Jurkat, Clone E6-1 (cell line): Measurements from ENCODE around the gene LRRC8C.

ENCODE experiments used
- DNase-seq: peaks from one replicate; pipeline ENCODE4 v3.0.0-alpha.2; 2011; ENCODE audit warnings: low read depth, low spot score
- H3K4me3 ChIP-seq: 2 replicates; pipeline ENCODE4 v1.5.1; 2011; ENCODE audit warnings: mild to moderate bottlenecking, low read length, control low read depth, moderate library complexity

The LRRC8C gene

GRCh38 chr1:89719502-89720306, 86.8 kb downstream of the LRRC8C start:
- no peak overlapping the region for H3K4me3 ChIP-seq
- no peak for DNase-seq

GRCh38 chr1:89720839-89721238, 87.9 kb downstream of the LRRC8C start:
- no peak for DNase-seq
- no peak overlapping the region for H3K4me3 ChIP-seq

DNA sequence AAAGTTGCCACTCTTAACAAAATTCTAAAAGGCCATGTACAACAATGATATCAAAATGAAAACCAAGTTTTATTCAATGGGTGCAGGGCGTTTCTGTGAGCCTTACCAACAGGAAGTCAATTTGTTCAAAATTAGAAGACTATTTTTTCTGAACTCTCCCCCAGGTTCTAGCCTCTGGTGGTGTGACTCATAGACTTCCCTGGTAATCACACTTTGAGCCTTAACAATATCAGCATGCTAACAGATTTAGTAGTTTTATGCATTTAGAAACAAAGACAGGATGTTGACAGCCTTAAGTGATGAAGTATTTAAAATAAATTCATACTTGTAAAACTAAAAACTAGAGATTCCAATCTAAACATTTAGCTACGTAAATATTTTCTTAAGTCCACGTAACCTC, 88.4 kb downstream of the LRRC8C start:
- DNase-seq, result no peak

GRCh38 chr1:89723144-89723543, 90.2 kb downstream of the LRRC8C start:
- no peak for DNase-seq
- no peak overlapping the region for H3K4me3 ChIP-seq

More for the DNA sequence above, 88.4 kb downstream of the LRRC8C start:
- H3K4me3 ChIP-seq, result no peak overlapping the region

DNA sequence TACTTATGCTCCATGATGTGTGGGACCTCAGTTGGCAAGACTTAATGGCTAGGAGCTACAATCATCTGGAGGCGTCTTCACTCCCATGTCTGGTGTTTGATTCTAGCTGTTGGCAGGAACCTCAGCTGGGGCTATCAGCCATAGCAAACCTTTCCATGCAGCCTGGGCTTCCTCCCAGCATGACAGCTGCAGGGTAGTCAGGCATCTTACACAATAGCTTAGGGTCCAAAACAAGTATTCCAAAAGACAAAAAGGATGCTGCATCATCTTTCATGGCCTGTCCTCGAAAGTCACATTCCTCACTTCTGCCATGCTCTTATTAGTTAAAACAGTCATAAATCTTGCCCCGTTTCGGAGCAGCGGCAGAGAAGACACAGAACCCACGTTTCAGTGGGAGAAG, 90.9 kb downstream of the LRRC8C start:
- DNase-seq, result no peak

GRCh38 chr1:89724369-89725010, 91.6 kb downstream of the LRRC8C start:
- no peak for DNase-seq
- no peak overlapping the region for H3K4me3 ChIP-seq

More for the DNA sequence above, 90.9 kb downstream of the LRRC8C start:
- no peak overlapping the region for H3K4me3 ChIP-seq

- H3K4me3 ChIP-seq, result no peak overlapping the region
- no peak for DNase-seq
Measured at GRCh38 chr1:89725011-89725370, 92.1 kb downstream of the LRRC8C start.

GRCh38 chr1:89725631-89726030, 92.7 kb downstream of the LRRC8C start:
- no peak overlapping the region for H3K4me3 ChIP-seq
- no peak for DNase-seq

DNA sequence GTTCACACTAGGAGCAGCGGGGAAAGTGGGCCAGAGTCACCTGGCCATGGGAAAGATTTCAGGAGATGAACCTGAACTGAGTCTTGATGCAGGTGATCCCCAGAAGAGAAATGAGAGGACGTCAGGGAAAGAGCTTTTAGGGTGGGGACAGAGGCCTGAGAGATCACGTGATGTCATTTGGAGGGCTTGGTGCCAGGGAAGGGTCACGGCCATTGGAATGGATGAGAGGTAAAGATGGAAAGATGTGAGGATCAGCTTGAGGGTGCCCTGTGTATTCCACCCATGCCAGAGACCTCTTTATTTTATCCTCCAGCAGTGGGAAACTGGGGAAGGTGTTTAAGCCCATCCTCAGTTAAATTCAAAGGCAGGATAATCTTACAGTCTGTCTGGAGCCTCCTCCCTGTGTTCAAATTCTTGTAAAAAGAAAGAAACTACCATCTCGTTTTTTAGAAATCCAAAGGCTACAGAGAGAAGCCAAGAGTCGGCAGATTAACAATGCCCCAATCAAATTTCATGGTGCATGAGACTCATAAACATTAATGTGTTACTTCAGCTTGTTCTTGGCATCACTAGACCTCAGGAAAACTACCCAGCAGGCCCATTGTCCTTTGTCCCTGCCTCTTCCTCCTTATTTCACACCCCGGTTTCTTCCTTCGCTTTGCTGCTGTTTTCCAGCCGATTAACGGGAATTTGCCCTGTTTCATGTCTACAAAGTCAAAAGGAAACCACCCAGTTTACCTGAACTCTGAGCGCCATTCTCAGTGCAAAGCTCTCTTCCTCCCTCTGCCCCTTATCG, 94.8 kb downstream of the LRRC8C start:
- H3K4me3 ChIP-seq, result no peak overlapping the region
- DNase-seq, result no peak

DNA sequence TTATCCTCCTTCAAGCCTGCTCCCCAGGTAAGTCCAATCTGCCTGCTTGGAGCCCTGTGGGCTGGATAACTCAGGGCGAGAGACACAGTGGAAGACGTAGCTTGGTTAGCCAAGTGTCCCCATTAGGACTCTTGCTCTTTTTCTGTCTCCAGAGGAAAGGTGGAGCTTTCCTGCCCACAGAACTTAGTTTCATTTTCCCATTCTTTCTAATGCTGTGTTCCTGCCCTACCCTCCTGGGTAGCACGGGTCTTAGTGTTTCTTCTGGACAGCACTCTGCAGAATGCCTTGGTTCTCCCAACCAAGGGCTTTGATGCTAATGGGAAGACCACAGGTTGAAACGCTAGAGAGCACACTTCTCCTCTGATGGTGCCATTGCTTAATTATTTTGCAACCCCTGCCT, 95.5 kb downstream of the LRRC8C start:
- H3K4me3 ChIP-seq, result no peak overlapping the region
- DNase-seq, result no peak

GRCh38 chr1:89732206-89732605, 99.3 kb downstream of the LRRC8C start:
- H3K4me3 ChIP-seq, result no peak overlapping the region
- no peak for DNase-seq

- DNase-seq, result no peak
Measured at GRCh38 chr1:89732643-89733222, 99.8 kb downstream of the LRRC8C start.

DNA sequence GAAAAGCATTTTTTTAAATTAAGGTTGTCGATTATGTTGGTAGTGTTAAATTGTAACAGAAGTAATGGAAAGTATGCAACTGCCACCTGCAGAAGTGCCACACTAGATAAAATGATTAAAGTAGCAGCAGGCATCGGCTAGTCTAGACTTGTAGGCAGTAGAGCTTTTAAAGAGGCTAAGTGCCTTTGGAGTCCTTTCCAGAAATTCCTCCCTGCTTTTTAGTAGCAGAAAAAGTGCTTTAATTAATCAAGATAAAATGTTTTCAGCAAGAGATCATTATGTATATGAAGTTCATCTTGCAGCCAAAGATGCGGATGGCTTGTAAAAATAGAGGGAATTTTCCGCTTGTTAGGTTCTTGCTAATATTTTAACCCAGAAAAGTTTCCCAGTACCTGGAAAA, 100.8 kb downstream of the LRRC8C start:
- no peak overlapping the region for H3K4me3 ChIP-seq
- DNase-seq, result no peak

More at GRCh38 chr1:89732643-89733222, 99.8 kb downstream of the LRRC8C start:
- H3K4me3 ChIP-seq, result no peak overlapping the region

- no peak overlapping the region for H3K4me3 ChIP-seq
- DNase-seq, result no peak
Measured at GRCh38 chr1:89734442-89734841, 101.5 kb downstream of the LRRC8C start.

GRCh38 chr1:89735479-89735878, 102.6 kb downstream of the LRRC8C start:
- no peak overlapping the region for H3K4me3 ChIP-seq
- no peak for DNase-seq

DNA sequence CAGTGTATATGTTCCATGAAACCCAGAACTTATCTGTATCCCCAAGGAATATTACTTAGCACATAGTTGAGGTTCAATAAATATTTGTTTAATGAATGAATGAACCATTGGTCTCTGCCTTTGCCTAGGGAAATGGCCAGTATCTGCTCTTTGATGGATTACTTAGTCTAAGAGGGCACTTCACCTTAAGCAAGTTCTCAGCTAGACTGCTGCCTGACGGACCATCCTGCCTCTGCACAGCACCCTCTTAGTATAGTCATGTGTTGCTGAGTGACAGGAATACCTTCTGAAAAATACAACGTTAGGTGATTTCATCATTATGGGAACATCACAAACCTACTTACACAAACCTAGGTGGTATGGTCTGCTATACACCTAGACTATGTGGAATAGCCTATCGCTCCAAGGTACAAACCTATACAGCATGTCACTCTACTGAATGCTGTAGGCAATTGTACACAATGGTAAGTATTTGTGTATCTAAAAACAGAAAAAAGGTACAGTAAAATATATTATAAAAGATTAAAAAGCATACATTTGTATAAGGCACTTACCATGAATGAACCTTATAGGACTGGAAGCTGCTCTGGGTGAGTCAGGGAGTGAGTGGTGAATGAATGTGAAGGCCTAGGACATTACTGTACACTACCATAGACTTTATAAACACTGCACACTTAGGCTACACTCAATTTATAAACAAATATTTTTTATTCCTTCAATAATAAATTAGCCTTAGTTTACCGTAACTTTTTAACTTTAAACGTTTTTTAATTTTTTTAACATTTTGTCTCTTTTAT, 104.2 kb downstream of the LRRC8C start:
- H3K4me3 ChIP-seq, result no peak overlapping the region
- no peak for DNase-seq

GRCh38 chr1:89737985-89738510, 105.1 kb downstream of the LRRC8C start:
- no peak for DNase-seq
- no peak overlapping the region for H3K4me3 ChIP-seq

GRCh38 chr1:89739013-89739843, 106.3 kb downstream of the LRRC8C start:
- DNase-seq, result no peak
- H3K4me3 ChIP-seq, result no peak overlapping the region
